Activated effector memory CD4-positive, alpha-beta T cell treated with Interleukin-2 at 50 U/mL for 16 hours (primary cell): ENCODE results near the gene ZNF511.
"Not testable (repeated sequence)": the region's sequence is repeated elsewhere in the genome, so short reads cannot be mapped to it uniquely, and the experiment has no call there.

Experiments used
- DNase-seq: peaks from one replicate; pipeline ENCODE4 v3.0.0-alpha.2; 2020

Gene ZNF511, protein sequence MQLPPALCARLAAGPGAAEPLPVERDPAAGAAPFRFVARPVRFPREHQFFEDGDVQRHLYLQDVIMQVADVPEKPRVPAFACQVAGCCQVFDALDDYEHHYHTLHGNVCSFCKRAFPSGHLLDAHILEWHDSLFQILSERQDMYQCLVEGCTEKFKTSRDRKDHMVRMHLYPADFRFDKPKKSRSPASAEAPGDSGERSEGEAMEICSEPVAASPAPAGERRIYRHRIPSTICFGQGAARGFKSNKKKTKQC

GRCh38 chr10:133308421-133309099 lies at the start of gene ZNF511, which contains the start of gene TUBGCP2:
TSS of gene ZNF511 (plus strand) at chr10:133308914. CDS start at chr10:133308944, 30 bp downstream.
TSS of gene TUBGCP2 (minus strand) at chr10:133308872. CDS start at chr10:133302941, 5,931 bp downstream.
- DNase-seq = peak; percentile 87

DNA sequence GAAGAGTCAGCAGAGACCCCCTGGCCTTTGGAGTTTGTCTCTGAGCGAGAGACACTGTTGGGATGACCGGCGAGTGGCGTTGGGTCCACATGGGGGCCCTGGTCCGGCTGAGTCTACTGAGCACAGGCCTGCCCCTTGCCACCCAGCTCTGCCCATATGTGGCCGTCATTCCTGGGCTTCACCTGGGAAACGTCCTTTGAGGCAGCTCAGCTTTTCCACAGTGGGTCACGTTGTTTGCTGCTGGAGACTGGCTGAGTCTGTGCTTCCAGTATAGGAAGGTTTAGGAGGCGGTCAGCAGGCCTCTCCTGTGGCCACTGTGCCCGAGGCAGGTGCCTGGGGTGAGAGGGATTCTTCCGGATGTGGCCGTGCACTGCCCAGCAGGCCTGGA lies 49.1 kb upstream of the ZNF511 start:
- no peak for DNase-seq

DNA sequence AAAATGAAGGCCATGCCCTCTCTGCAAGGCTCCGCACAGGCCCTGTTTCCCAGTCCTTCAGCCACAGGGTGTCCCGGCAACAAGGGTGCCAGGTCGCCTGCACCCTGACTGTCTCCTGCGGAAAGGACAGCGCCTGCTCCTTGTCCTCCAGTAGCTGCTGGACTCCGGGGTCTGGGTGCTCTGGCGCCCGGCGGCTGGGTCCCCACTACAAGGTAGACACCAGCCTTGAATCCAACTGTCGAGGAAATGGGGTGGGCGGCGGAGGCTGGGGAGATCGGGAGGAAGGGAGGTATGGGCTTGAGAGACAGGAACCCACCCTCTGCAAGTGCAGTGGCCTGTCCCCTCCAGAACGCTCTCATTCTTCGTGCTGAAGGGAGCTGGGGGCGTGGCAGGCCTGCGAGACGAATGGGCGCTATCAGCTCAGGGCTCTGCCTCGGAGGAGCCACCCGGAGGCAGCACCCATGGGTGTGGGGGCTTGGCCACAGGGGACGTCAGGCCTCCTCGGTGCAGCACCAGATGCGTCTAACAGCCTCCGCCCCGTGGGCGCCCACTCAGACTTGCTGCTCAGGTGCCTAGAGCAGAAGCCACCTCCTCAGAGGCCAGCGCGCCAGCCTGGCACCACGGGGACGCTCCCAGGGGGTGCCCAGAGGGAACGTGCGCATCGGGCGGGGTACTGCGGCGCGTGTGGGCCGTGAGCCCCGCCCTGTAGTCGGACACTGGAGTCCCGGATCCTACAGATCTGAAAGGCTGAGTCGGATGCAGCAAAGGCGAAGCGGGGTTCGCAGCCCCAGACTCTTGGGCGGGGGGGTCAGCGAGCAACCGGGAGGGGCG lies 47.6 kb upstream of the ZNF511 start:
- DNase-seq = peak; percentile 41

DNA sequence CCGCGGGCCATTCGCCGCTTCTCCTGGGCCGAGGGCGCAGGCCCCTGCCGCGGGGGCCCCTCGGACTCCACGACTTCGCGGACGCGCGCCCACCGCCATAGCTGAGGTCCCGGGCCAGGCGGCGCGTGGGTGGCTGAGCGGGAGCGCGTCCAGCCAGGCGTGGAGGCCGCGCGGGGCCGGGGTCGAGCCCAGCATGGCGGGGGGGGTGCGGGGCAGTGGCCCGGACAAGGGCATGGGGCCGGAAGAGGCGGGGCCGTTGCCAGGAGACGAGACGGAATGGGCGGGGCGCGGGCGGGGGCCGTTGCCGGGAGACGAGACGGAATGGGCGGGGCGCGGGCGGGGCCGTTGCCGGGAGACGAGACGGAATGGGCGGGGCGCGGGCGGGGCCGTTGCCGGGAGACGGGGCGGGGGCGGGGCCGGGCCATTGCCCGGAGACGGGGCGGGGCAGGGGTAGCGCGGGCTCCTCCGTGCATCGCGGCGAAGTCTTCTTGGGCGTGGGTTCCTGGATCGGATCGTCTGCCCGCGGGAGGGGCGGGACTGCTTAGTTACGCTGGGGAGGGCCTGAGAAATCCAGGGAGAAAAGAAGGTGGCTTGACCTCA lies 46.9 kb upstream of the ZNF511 start:
- DNase-seq = peak; percentile 80

DNA sequence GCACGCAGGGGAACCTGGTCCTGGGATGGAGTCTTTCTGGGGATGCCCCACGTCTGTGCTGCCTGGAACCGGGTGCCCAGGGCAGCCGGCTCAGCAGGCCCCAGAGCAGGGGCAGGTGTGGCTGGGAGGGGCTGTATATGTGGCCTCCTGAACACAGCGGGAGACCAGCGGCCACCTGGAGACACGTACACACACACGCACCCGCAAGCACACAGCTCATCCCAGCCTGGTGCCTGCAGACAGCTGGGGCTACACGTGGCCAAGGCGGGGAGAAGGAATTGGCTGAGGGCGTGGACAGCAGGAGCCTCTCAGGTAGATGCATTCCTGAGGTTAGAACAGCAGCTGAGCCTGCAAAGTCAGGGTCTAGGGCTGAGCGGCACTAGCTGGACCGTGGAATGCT lies 46.0 kb upstream of the ZNF511 start:
- no peak for DNase-seq

GRCh38 chr10:133263674-133264073 lies 45.0 kb upstream of the ZNF511 start:
- DNase-seq = no peak

DNA sequence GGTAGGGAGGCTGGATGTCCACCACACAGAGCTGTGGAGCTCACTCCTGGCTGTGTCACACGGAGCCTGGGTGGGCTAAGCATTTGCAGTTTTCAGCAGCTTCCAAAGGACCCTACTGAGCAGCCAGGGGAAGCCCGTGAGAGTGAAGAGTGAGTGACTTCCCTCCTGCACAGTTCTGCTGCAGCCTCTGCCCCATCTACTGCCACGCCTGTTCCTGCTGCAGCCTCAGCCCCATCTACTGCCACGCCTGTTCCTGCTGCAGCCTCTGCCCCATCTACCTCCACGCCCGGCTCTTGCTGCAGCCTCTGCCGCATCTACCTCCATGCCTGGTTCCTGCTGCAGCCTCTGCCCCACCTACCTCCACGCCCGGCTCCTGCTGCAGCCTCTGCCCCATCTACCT lies 44.3 kb upstream of the ZNF511 start:
- DNase-seq = peak; percentile 56

DNA sequence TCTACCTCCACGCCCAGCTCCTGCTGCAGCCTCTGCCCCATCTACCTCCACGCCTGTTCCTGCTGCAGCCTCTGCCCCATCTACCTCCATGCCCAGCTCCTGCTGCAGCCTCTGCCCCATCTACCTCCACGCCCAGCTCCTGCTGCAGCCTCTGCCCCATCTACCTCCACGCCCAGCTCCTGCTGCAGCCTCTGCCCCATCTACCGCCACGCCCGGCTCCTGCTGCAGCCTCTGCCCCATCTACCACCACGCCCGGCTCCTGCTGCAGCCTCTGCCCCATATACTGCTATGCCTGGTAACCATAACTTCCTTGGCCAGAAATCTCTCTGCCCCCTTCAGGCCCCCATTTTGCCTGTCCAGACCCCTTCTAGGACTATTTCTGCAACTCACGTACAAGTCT lies 43.7 kb upstream of the ZNF511 start:
- DNase-seq = not testable (repeated sequence)

DNA sequence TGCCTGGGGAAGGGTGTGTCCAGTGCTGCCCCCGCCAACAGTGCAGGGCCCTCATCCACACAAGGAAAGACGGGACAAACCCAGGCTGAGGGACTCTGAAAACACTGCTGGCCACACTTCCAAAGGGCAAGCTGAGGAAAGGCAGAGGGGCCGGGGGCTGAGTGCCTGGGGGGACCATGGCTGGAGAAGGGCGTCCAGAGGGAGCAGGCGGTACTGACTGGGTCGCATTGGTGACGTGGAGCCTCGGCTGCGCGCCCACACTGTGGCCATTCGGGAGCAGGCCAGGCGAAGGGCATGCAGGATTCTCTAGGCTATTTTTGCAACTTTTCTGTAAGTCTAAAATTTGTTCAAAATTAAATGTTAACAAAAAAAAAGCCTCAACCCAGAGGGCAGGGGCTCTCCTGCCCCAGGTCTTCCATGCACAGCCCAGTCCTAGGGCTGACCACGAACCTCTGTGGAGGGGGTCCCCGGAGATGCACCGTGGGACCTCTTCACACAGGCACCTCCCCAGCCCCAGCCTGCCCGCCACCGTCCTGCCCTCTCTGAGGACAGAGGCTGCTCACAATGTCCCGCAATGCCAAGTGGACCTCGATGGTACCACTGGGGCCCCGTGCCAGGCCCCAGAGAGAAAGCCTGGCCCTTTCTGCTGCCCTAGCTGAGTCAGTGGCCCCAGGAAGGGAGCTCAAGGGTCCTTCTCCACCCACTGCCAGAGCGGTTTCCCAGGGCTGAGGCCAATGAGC lies 42.5 kb upstream of the ZNF511 start:
- DNase-seq = no peak

DNA sequence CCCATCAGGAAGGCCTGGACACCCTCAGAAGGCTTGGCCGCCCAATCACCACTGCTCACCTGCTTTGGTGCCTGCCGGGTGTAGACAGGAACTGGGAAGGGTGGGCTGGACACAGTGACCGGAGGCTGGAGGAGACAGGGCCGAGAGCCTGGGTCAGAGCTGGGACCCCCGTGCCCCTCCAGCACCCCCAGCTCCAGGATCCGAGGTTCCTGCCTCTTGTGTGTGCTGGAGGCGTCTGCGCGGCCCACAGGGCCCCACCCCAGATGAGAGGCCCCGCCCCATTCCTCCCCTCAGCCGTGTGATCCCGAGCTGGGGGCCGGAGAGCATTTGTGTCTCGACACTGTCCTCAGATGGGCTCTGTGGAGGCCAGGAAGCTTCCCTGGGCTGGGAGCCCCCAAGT lies 41.4 kb upstream of the ZNF511 start:
- DNase-seq = no peak

DNA sequence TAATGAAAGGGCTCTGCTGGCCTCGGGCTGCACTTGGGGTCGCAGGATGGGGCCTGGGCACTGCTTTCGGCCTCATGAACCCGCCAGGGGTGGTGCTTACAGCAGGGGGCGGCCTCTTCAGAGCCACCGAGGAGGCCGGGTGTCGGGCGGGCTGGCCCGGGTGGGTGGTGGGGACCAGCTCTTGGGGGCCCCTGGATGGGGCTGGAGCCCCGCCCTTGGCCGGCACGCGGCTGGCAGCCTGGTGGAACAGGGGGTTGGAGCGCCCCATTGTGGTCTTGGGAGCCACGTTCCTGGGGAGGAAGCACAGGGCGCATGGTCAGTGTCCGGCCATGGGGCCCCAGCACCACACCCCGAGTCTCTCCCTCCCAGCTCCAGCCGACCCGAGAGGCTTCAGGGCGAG lies 40.9 kb upstream of the ZNF511 start:
- no peak for DNase-seq

DNA sequence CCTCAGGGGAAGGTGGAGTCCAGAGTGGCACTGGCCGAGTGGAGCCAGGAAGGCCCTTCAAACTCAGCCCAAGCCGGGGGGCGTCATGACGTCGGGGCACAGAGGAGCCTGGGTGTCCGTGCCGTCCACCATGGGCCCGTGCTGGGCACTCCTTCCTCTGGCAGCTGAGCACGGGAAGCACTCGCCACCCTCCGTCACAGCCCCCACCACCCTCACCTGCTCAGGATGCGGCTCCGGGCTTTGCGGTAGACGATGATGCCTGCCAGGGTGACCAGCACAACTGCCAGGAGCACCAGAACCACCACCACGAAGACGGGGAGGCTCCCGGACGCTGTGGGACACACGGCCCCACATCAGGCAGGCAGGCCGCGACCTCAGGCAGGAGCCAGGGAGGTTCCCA lies 40.2 kb upstream of the ZNF511 start:
- DNase-seq = no peak

DNA sequence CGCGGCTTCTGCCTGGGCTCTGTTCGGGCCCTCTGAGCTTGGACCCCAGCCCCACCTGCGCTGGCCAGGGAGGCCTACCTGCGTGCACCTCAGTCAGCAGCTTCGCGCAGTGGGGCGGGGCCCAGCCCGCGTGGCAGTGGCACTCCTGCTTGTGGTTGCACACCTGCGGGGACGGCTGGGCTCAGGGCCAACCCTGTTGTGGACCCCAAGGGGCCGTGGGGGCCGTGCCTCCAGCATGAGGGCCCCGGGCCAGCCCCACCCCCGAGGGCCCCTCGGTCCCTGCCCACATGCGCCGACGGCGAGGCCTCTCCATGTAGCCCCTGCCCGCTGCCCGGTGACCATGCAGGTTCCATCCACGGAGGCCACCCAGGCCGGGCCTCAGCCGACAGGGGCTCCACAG lies 39.3 kb upstream of the ZNF511 start:
- DNase-seq = no peak

DNA sequence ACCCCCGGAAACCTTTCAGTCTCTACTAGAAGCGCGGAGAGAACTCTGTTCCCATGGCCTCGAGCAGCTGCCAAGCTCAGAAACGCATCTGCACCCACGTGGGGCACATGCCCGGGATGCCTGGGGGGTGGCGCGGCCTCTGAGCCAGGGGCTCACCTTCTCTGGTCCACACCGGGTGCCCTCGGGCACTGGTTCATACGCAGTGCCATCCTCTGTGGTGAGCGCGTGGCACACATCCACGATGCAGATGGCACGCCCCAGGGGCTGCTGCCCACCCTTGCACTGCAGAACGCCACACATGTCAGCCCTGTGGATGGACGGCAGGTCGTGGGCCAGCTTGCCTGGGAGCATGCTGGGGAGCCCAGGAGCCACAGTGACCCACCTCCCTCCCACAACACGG lies 38.5 kb upstream of the ZNF511 start:
- DNase-seq = no peak

GRCh38 chr10:133270773-133271297 lies 37.9 kb upstream of the ZNF511 start:
- no peak for DNase-seq

- DNase-seq = no peak
Observed at GRCh38 chr10:133271521-133272300, 37.0 kb upstream of the ZNF511 start.

GRCh38 chr10:133272301-133272963 lies 36.3 kb upstream of the ZNF511 start:
- no peak for DNase-seq

DNA sequence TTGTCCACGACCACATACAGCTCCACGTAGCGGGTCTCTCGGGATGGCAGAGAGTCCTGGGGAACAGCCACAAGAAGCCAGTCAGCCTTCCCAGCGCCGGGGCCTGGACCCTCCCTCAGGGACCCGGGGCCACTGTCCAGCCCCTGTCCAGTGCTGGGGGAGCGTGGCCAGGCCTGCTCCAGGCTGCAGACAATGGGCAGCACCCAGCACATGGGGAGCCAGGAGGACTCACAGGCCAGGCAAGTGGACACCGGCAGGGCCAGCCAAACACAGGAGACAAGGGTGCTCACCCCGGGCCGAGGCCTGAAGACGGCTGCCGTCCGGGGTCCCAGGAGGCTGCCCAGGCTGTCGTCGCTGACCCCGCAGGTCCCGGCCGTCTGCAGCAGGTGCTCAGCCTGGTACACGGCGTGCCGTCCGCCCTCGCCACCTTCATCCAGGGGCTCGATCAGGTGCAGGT lies 35.7 kb upstream of the ZNF511 start:
- DNase-seq = no peak

DNA sequence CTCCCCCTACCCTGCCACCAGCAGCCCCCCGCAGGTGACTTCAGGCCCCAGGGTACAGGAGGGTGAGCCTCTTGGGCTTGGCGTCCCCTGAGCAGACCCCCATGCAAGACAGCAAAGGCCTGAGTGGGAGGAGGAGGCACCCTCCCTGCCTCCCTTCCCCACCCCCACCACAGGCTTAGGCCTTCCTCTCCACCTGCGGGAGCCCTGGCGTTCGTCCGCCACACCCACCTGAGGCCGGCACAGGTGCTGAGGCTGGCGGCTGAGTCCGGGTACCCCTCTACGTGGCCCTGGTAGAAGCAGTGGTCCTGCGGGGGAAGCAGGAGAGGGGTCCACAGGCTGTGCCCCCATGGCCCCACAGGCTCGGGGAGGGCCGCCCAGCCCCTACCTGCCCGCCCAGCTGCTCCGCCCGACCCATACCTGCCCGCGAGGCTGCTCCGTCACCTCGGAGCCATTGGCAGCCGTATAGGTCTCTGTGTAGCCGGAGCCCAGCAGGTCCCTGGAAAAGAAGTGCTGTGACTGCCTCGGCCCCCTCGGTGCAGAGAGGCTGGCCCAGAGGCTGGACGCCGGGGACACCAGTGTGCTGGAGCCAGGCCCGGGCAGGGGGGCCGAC lies 35.1 kb upstream of the ZNF511 start:
- no peak for DNase-seq
